ENCODE results near the gene PTPRD. TPM values are rescaled to one million over a fixed set of nuclear protein-coding genes. Genes with fewer than 3 reads are reported as not detected.

The PTPRD gene
- total RNA-seq, 1 experiment from 2014 or later: 69.6 TPM

- Mint-ChIP-seq H3K36me3 (no peaks in the 10 kb centered on the region), H3K27me3 (ENCODE audit: low read depth) (no peaks in the 10 kb centered on the region), H3K9me3 (peaks cover 10% of the 10 kb centered on the region), H3K27ac (no peak overlapping the region), H3K4me1 (no peaks in the 10 kb centered on the region), H3K4me3 (no peak overlapping the region)
- POLR2A ChIA-PET: no interaction called here
- CTCF ChIA-PET: no interaction called here
- no peak for TF ChIP-seq NFYB (CRISPR knock-in tag; conservative IDR thresholded peaks at IDR 0.05; ENCODE audit: low read depth)
- TF ChIP-seq ATF3 (CRISPR knock-in tag; conservative IDR thresholded peaks at IDR 0.05): no peak
- no peak for TF ChIP-seq FOXP4 (CRISPR knock-in tag; IDR thresholded peaks at IDR 0.05)
- no peak for TF ChIP-seq ARID4B (CRISPR knock-in tag; IDR thresholded peaks at IDR 0.05; ENCODE audit: borderline replicate concordance)
- TF ChIP-seq PREB (CRISPR knock-in tag; IDR thresholded peaks at IDR 0.05; ENCODE audit: borderline replicate concordance): no peak
- no peak for TF ChIP-seq ZNF138 (CRISPR knock-in tag; conservative IDR thresholded peaks at IDR 0.05)
- no peak for TF ChIP-seq FOXK1 (CRISPR knock-in tag; IDR thresholded peaks at IDR 0.05)
- no peak for TF ChIP-seq TCF7 (CRISPR knock-in tag; IDR thresholded peaks at IDR 0.05; ENCODE audit: low read depth)
- TF ChIP-seq ZNF232 (CRISPR knock-in tag; IDR thresholded peaks at IDR 0.05): no peak
- TF ChIP-seq SMAD3 (CRISPR knock-in tag; IDR thresholded peaks at IDR 0.05; ENCODE audit: borderline replicate concordance): no peak
- no peak for TF ChIP-seq ATF6 (CRISPR knock-in tag; IDR thresholded peaks at IDR 0.05)
- ATAC-seq: no peak
- no peak for DNase-seq (ENCODE audit: low spot score)
Observed at GRCh38 chr9:9764821-9765220, 848.0 kb downstream of the PTPRD start.

- no peak for ATAC-seq
- DNase-seq (ENCODE audit: low spot score): no peak
- H3K36me3 Mint-ChIP-seq: no peaks in the 10 kb centered on the region
- H3K27me3 Mint-ChIP-seq (ENCODE audit: low read depth): no peaks in the 10 kb centered on the region
- peaks cover 6% of the 10 kb centered on the region; the same call in 1 of the 2 replicates for H3K4me1 Mint-ChIP-seq
- CTCF ChIA-PET: interaction anchor here (1.6 kb wide), 1 partner anchor 189 kb away, joined by 5 read pairs; no protein-coding TSS in a partner anchor
- H3K27ac Mint-ChIP-seq: no peak overlapping the region
- H3K4me3 Mint-ChIP-seq: no peak overlapping the region
- POLR2A ChIA-PET: no interaction called here
- H3K9me3 Mint-ChIP-seq: no peaks in the 10 kb centered on the region
- TF ChIP-seq ETV6 (CRISPR knock-in tag; IDR thresholded peaks at IDR 0.05) (no peak), PRDM15 (CRISPR knock-in tag; IDR thresholded peaks at IDR 0.05) (no peak), ZNF423 (CRISPR knock-in tag; IDR thresholded peaks at IDR 0.05) (no peak), CREB1 (CRISPR knock-in tag; IDR thresholded peaks at IDR 0.05) (no peak), ATF2 (CRISPR knock-in tag; IDR thresholded peaks at IDR 0.05; ENCODE audit: borderline replicate concordance, low read depth) (no peak), MXD4 (CRISPR knock-in tag; IDR thresholded peaks at IDR 0.05; ENCODE audit: borderline replicate concordance) (no peak), E2F5 (CRISPR knock-in tag; IDR thresholded peaks at IDR 0.05) (no peak), MAX (CRISPR knock-in tag; IDR thresholded peaks at IDR 0.05) (no peak)
Observed at GRCh38 chr9:9754186-9754585, 858.6 kb downstream of the PTPRD start.
